GM12878 (cell line): ENCODE data around the gene EPGN. TPM values are rescaled to one million over a fixed set of nuclear protein-coding genes. Genes with fewer than 3 reads are reported as not detected.

ENCODE experiments used
- ATAC-seq: fragments of 200-7000 bp; cut with Tn5 transposase; 3 replicates; pipeline ENCODE4 v1.9.1; 2020; ENCODE audit warnings: mild to moderate bottlenecking, moderate library complexity
- BruUV-seq: library from RNA; stranded (reverse); fragments of 400-500 nt; replicated peaks from 2 replicates; lab custom pipeline; 2021; lab: Mats Ljungman, UMichigan
- CTCF ChIA-PET: fragments of 300-600 bp; sonication (Branson Sonifier 250); formaldehyde crosslinking; extraction: SDS; loops from one replicate; lab custom pipeline; 2021; ENCODE audit warnings: inconsistent platforms; lab: Yijun Ruan, JAX
- POLR2A ChIA-PET: fragments of 350-600 bp; formaldehyde crosslinking; extraction: SDS; loops from one replicate; lab custom pipeline; 2021; ENCODE audit warnings: inconsistent platforms; lab: Charles Lee
- RAD21 ChIA-PET: fragments of 300-600 bp; sonication (Branson Sonifier 250); formaldehyde crosslinking; loops from one replicate; lab custom pipeline; 2023; ENCODE audit warnings: antibody characterized with exemption; ENCODE audit not compliant: unreplicated experiment; lab: Charles Lee
- SMC1A ChIA-PET: fragments of 300-600 bp; sonication (Branson Sonifier 250); formaldehyde crosslinking; loops from one replicate; lab custom pipeline; 2023; ENCODE audit not compliant: unreplicated experiment, uncharacterized antibody; lab: Charles Lee
- DNase-seq: peaks from one replicate; pipeline ENCODE4 v3.0.0-alpha.2; 2011; ENCODE audit warnings: low read depth, low spot score
- FAIRE-seq: peaks from 3 replicates; lab custom pipeline; 2011; peaks lifted over from hg19 to GRCh38; lab: Jason Lieb, UNC
- H2AFZ ChIP-seq: 2 replicates; pipeline ENCODE4 v1.6.0; 2011; ENCODE audit warnings: low read depth, low read length, control low read depth; ENCODE audit not compliant: control insufficient read depth
- H3K27ac ChIP-seq: 2 replicates; pipeline ENCODE4 v1.5.1; 2011; ENCODE audit warnings: control low read depth; ENCODE audit not compliant: control insufficient read depth, insufficient read depth
- H3K27me3 ChIP-seq, 2 experiments: replicated peaks in 1 of 2; 2 replicates each; pipeline versions ENCODE4 v1.6.0 to v1.6.1; 2011; ENCODE audit warnings: low read length in 1 of 2; ENCODE audit not compliant: control insufficient read depth in 2 of 2, insufficient read depth in 2 of 2
- H3K36me3 ChIP-seq, 2 experiments: 2 replicates each; pipeline ENCODE4 v1.5.1; 2011; ENCODE audit warnings: low read length in 1 of 2; ENCODE audit not compliant: control insufficient read depth in 2 of 2, insufficient read depth in 2 of 2
- H3K4me1 ChIP-seq: 2 replicates; pipeline ENCODE4 v1.6.1; 2011; ENCODE audit warnings: mild to moderate bottlenecking, low read length, moderate library complexity, mixed read lengths; ENCODE audit not compliant: control insufficient read depth, insufficient read depth
- H3K4me2 ChIP-seq: 2 replicates; pipeline ENCODE4 v1.6.0; 2011; ENCODE audit warnings: control low read depth; ENCODE audit not compliant: control insufficient read depth, insufficient read depth
- H3K4me3 ChIP-seq: fragments of 200-600 bp; sonication (generic); 2 replicates; pipeline ENCODE4 v1.5.1; 2016
- H3K79me2 ChIP-seq: 2 replicates; pipeline ENCODE4 v1.6.0; 2011; ENCODE audit warnings: low read length; ENCODE audit not compliant: control insufficient read depth, insufficient read depth
- H3K9ac ChIP-seq: 2 replicates; pipeline ENCODE4 v1.8.0; 2011; ENCODE audit warnings: low read length, control low read depth, mixed read lengths; ENCODE audit not compliant: control insufficient read depth, insufficient read depth
- H3K9me3 ChIP-seq: replicated peaks from 3 replicates; pipeline ENCODE4 v1.5.1; 2011; ENCODE audit warnings: mild to moderate bottlenecking, low read length; ENCODE audit not compliant: control insufficient read depth, insufficient read depth
- H4K20me1 ChIP-seq: 2 replicates; pipeline ENCODE4 v1.6.0; 2011; ENCODE audit not compliant: control insufficient read depth, insufficient read depth
- CBX3 ChIP-seq: fragments of 200-600 bp; sonication (generic); IDR thresholded peaks from 2 replicates; pipeline ENCODE4 v1.6.1; 2016; ENCODE audit warnings: low read depth, borderline replicate concordance
- CHD4 ChIP-seq: fragments of 200-600 bp; sonication (generic); IDR thresholded peaks from 2 replicates; pipeline ENCODE4 v1.6.1; 2016; ENCODE audit warnings: mild to moderate bottlenecking
- EED ChIP-seq: sonication (generic); IDR thresholded peaks from 2 replicates; pipeline ENCODE4 v1.6.1; 2016; ENCODE audit warnings: antibody characterized with exemption, low read depth
- EP300 ChIP-seq, 2 experiments: fragments of 150-350 bp in 1 of 2; IDR thresholded peaks; 2 replicates each; pipeline ENCODE4 v1.6.1; 2011 to 2012; ENCODE audit warnings: low read depth in 2 of 2, low read length in 2 of 2, borderline replicate concordance in 1 of 2, improper control_type of control experiment in 1 of 2, inconsistent platforms in 1 of 2; ENCODE audit not compliant: control insufficient read depth in 1 of 2
- NFYB ChIP-seq: IDR thresholded peaks from 2 replicates; pipeline ENCODE4 v1.6.1; 2011; ENCODE audit warnings: low read depth, mild to moderate bottlenecking, low read length, improper control_type of control experiment, moderate library complexity; ENCODE audit not compliant: insufficient read depth
- RB1 ChIP-seq: fragments of 450-650 bp; formaldehyde crosslinking; IDR thresholded peaks from 2 replicates; pipeline ENCODE4 v1.6.1; 2017; ENCODE audit warnings: mild to moderate bottlenecking, borderline replicate concordance
- SIX5 ChIP-seq: IDR thresholded peaks from 2 replicates; pipeline ENCODE4 v1.6.1; 2011; ENCODE audit warnings: mild to moderate bottlenecking, low read depth, low read length, moderate library complexity; ENCODE audit not compliant: severe bottlenecking
- SMAD1 ChIP-seq: fragments of 450-650 bp; IDR thresholded peaks from 2 replicates; pipeline ENCODE4 v1.6.1; 2018; ENCODE audit warnings: mild to moderate bottlenecking, low read depth; ENCODE audit not compliant: partially characterized antibody
- SP1 ChIP-seq: IDR thresholded peaks from one replicate; pipeline ENCODE4 v1.6.1; 2011; ENCODE audit warnings: low read depth, low read length
- SRF ChIP-seq, 2 experiments: IDR thresholded peaks; 2 replicates each; pipeline ENCODE4 v1.6.1; 2011; ENCODE audit warnings: low read depth in 2 of 2, low read length in 2 of 2, mild to moderate bottlenecking in 1 of 2, moderate library complexity in 1 of 2
- TCF3 ChIP-seq: IDR thresholded peaks from 2 replicates; pipeline ENCODE4 v1.6.1; 2012; ENCODE audit warnings: low read depth, mild to moderate bottlenecking, low read length, borderline replicate concordance; ENCODE audit not compliant: insufficient read depth
- WGBS: methylation state at CpG from one replicate; pipeline ENCODE4 v1.1.6; 2016; ENCODE audit warnings: low lambda C conversion rate; ENCODE audit not compliant: insufficient replicate concordance, insufficient coverage; ENCODE audit errors: missing lambda C conversion rate; 5-methylcytosine and 5-hydroxymethylcytosine counted together
- in situ Hi-C: fragments of 300-500 bp; cut with MboI; formaldehyde crosslinking; loops from 9 replicates; pipeline ENCODE4 v1.14.3; 2018; ENCODE audit warnings: mixed read lengths
- intact Hi-C: fragments of 100-400 bp; cut with micrococcal nuclease; formaldehyde crosslinking; loops from one replicate; pipeline ENCODE4 v1.14.2; 2022; ENCODE audit not compliant: unreplicated experiment
- polyA plus RNA-seq, 11 experiments: library from polyadenylated mRNA; depleted of rRNA in 4 of 11; unstranded in 6 of 11; stranded (reverse) in 5 of 11; fragments of >200 nt; fragmentation: Nextera tagmentation in 4 of 11; fragmentation: Illumina TruSeq in 1 of 11; extraction: Ambion mirVana in 4 of 11; extraction: Trizol in 1 of 11; gene quantifications; 1 replicate in 1 of 11; 2 replicates in 10 of 11; pipeline versions ENCODE4 v1.2.1 to v1.2.3, GENCODE V29; 2011 to 2016; ENCODE audit warnings: inconsistent platforms in 2 of 11, missing spikeins in 2 of 11, low read depth in 1 of 11
- total RNA-seq, 4 experiments: library from RNA; depleted of rRNA in 3 of 4; stranded (reverse); fragments of >200 nt in 3 of 4; fragmentation: Illumina TruSeq in 1 of 4; extraction: Trizol in 1 of 4; gene quantifications; 2 replicates each; pipeline versions ENCODE4 v1.2.1 to v1.2.3, GENCODE V29; 2013 to 2021
- TF ChIP-seq, protein P1 (sequence below): fragments of 450-650 bp; IDR thresholded peaks from 2 replicates; pipeline ENCODE4 v1.6.1; 2017; ENCODE audit warnings: mild to moderate bottlenecking, moderate library complexity
- TF ChIP-seq, protein P2 (sequence below): IDR thresholded peaks from 2 replicates; pipeline ENCODE4 v1.6.1; 2011; ENCODE audit warnings: borderline replicate concordance, low read depth, mild to moderate bottlenecking, moderate library complexity, mixed read lengths, low read length; ENCODE audit not compliant: insufficient read depth; ENCODE audit errors: extremely low read length

The EPGN gene
- total and polyA plus RNA-seq, 10 of the 15 experiments (the other 5 are each of a cell fraction or from before 2014, with no cell fraction given), result 0.06 to 0.54 (median 0.28) TPM; not detected in 6

DNA sequence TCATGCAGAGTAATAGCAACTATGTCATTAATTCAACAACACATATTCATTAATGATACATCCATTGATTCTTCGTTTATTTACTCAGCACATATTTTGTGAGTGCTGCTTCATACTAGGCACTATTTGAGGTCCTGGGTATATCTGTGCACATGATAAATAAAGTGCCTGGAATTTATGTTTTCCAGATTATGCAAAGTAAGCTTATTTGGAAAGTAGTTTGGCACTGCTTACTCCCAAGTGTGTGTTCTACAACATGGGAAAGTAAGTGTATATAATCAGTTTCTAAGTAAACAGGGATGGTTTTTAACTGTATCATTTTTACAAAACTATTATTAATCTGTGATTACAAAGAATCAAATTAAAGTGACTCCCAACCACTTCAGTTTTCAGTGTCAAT lies 16.8 kb upstream of the EPGN start:
- Histone ChIP-seq H3K9me3 (no peaks in the 10 kb centered on the region), H3K9ac (no peak overlapping the region), H2AFZ (no peak overlapping the region), H3K27ac (no peak overlapping the region), H3K4me1 (no peaks in the 10 kb centered on the region), H3K79me2 (no peaks in the 10 kb centered on the region), H3K4me2 (no peak overlapping the region), H3K36me3 (no peaks in the 10 kb centered on the region), H3K4me3 (no peak overlapping the region), H3K27me3 (no peaks in the 10 kb centered on the region), H4K20me1 (no peaks in the 10 kb centered on the region)
- DNase-seq (no peak), FAIRE-seq (no peak), ATAC-seq (no peak)
- in situ Hi-C loops, result no loop called here
- ChIA-PET CTCF (interaction anchor here (0.6 kb wide), 1 partner anchor 10 kb away, joined by 3 read pairs; no protein-coding TSS in a partner anchor), SMC1A (no interaction called here), POLR2A (no interaction called here), RAD21 (no interaction called here)
- WGBS, result 97% methylated on average over 1 of the region's 1 CpG
- TF ChIP-seq, protein P1, sequence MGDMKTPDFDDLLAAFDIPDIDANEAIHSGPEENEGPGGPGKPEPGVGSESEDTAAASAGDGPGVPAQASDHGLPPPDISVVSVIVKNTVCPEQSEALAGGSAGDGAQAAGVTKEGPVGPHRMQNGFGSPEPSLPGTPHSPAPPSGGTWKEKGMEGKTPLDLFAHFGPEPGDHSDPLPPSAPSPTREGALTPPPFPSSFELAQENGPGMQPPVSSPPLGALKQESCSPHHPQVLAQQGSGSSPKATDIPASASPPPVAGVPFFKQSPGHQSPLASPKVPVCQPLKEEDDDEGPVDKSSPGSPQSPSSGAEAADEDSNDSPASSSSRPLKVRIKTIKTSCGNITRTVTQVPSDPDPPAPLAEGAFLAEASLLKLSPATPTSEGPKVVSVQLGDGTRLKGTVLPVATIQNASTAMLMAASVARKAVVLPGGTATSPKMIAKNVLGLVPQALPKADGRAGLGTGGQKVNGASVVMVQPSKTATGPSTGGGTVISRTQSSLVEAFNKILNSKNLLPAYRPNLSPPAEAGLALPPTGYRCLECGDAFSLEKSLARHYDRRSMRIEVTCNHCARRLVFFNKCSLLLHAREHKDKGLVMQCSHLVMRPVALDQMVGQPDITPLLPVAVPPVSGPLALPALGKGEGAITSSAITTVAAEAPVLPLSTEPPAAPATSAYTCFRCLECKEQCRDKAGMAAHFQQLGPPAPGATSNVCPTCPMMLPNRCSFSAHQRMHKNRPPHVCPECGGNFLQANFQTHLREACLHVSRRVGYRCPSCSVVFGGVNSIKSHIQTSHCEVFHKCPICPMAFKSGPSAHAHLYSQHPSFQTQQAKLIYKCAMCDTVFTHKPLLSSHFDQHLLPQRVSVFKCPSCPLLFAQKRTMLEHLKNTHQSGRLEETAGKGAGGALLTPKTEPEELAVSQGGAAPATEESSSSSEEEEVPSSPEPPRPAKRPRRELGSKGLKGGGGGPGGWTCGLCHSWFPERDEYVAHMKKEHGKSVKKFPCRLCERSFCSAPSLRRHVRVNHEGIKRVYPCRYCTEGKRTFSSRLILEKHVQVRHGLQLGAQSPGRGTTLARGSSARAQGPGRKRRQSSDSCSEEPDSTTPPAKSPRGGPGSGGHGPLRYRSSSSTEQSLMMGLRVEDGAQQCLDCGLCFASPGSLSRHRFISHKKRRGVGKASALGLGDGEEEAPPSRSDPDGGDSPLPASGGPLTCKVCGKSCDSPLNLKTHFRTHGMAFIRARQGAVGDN, result no peak
- TF ChIP-seq SRF (IDR thresholded peaks at IDR 0.05; ENCODE audit: low read depth in 2 of 2, low read length in 2 of 2) (no peak), SIX5 (no peak), SP1 (no peak), CHD4 (no peak), EP300 (IDR thresholded peaks at IDR 0.05; ENCODE audit: borderline replicate concordance in 1 of 2, control insufficient read depth in 1 of 2, low read depth in 2 of 2, low read length in 2 of 2) (no peak), RB1 (no peak), EED (no peak), NFYB (no peak), TCF3 (no peak), CBX3 (no peak), SMAD1 (no peak)
- TF ChIP-seq, protein P2, sequence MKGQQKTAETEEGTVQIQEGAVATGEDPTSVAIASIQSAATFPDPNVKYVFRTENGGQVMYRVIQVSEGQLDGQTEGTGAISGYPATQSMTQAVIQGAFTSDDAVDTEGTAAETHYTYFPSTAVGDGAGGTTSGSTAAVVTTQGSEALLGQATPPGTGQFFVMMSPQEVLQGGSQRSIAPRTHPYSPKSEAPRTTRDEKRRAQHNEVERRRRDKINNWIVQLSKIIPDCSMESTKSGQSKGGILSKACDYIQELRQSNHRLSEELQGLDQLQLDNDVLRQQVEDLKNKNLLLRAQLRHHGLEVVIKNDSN, result no peak
- BruUV-seq, result no TSS peak
- intact Hi-C loops, result no loop called here
